SJCRH30 (cell line): ENCODE data around the gene LSM10. TPM values are rescaled to one million over a fixed set of nuclear protein-coding genes. Genes with fewer than 3 reads are reported as not detected.

Experiments used
- DNase-seq, 2 experiments: peaks; one replicate each; pipeline ENCODE4 v3.0.0-alpha.2; 2015 to 2020
- H3K27ac ChIP-seq: fragments of 250-450 bp; sonication (Bioruptor Pico); 2 replicates; pipeline ENCODE4 v1.5.1; 2020; ENCODE audit warnings: mild to moderate bottlenecking, moderate library complexity
- H3K27me3 ChIP-seq: fragments of 250-450 bp; sonication (Bioruptor Pico); 2 replicates; pipeline ENCODE4 v1.5.1; 2020; ENCODE audit warnings: mild to moderate bottlenecking, moderate library complexity
- H3K36me3 ChIP-seq: fragments of 250-450 bp; sonication (Bioruptor Pico); 2 replicates; pipeline ENCODE4 v1.5.1; 2020; ENCODE audit warnings: mild to moderate bottlenecking, moderate library complexity
- H3K4me1 ChIP-seq: fragments of 250-450 bp; sonication (Bioruptor Pico); 2 replicates; pipeline ENCODE4 v1.5.1; 2020; ENCODE audit warnings: mild to moderate bottlenecking, moderate library complexity
- H3K4me3 ChIP-seq: fragments of 250-450 bp; sonication (Bioruptor Pico); 2 replicates; pipeline ENCODE4 v1.5.1; 2020; ENCODE audit warnings: mild to moderate bottlenecking, moderate library complexity
- H3K9me3 ChIP-seq: fragments of 250-450 bp; sonication (Bioruptor Pico); replicated peaks from 2 replicates; pipeline ENCODE4 v1.5.1; 2020; ENCODE audit warnings: mild to moderate bottlenecking, moderate library complexity
- total RNA-seq: library from RNA; depleted of rRNA; stranded (reverse); fragments of >200 nt; shearing (Covaris generic); gene quantifications from 2 replicates; pipeline ENCODE4 v1.2.3, GENCODE V29; 2014; rRNA removed

The LSM10 gene
- 14.6 and 15.4 TPM in 2 replicates for total RNA-seq

- Histone ChIP-seq H3K36me3 (no peaks in the 10 kb centered on the region; the same call in 1 of the 2 replicates), H3K4me1 (no peaks in the 10 kb centered on the region)
These were observed at the start of gene LSM10 for GRCh38 chr1:36397378-36398230. Gene LSM10, minus strand, starts transcription at chr1:36397908. Its CDS starts 3,779 bp downstream, at chr1:36394129.

GRCh38 chr1:36447450-36447849 lies 49.7 kb upstream of the LSM10 start:
- Histone ChIP-seq H3K27ac (no peak overlapping the region), H3K4me3 (no peak overlapping the region), H3K4me1 (no peaks in the 10 kb centered on the region; the same call in 1 of the 2 replicates), H3K27me3 (no peaks in the 10 kb centered on the region), H3K9me3 (no peaks in the 10 kb centered on the region), H3K36me3 (no peaks in the 10 kb centered on the region)
- DNase-seq: no peak

More at GRCh38 chr1:36397378-36398230, at the start of gene LSM10:
- Histone ChIP-seq H3K27me3 (no peaks in the 10 kb centered on the region), H3K4me3 (peak within 1 kb of the TSS; percentile 89), H3K9me3 (no peaks in the 10 kb centered on the region), H3K27ac (peak within 1 kb of the TSS; percentile 50)
- DNase-seq: peak; percentile 93 to 95

- no peaks in the 10 kb centered on the region for H3K36me3 ChIP-seq
- no peak overlapping the region for H3K4me3 ChIP-seq
- H3K27ac ChIP-seq: no peak overlapping the region
- H3K9me3 ChIP-seq: no peaks in the 10 kb centered on the region
- no peaks in the 10 kb centered on the region; the same call in 1 of the 2 replicates for H3K4me1 ChIP-seq
- no peak for DNase-seq
- H3K27me3 ChIP-seq: no peaks in the 10 kb centered on the region
These were observed 49.0 kb upstream of the LSM10 start for GRCh38 chr1:36446746-36447145.

- no peaks in the 10 kb centered on the region for H3K36me3 ChIP-seq
- no peak overlapping the region for H3K27ac ChIP-seq
- DNase-seq: peak; percentile 24 to 42
- H3K4me3 ChIP-seq: no peak overlapping the region
- no peaks in the 10 kb centered on the region for H3K9me3 ChIP-seq
- H3K4me1 ChIP-seq: no peaks in the 10 kb centered on the region; the same call in 1 of the 2 replicates
- no peaks in the 10 kb centered on the region for H3K27me3 ChIP-seq
These were observed 48.6 kb upstream of the LSM10 start for GRCh38 chr1:36446271-36446670.

- Histone ChIP-seq H3K4me1 (no peaks in the 10 kb centered on the region; the same call in 1 of the 2 replicates), H3K9me3 (no peaks in the 10 kb centered on the region), H3K27me3 (no peaks in the 10 kb centered on the region), H3K27ac (no peak overlapping the region), H3K4me3 (no peak overlapping the region), H3K36me3 (peaks cover 2% of the 10 kb centered on the region; the same call in 1 of the 2 replicates)
- DNase-seq: no peak
These were observed 45.6 kb upstream of the LSM10 start for GRCh38 chr1:36443297-36443696.

GRCh38 chr1:36442337-36442736 lies 44.6 kb upstream of the LSM10 start:
- Histone ChIP-seq H3K4me1 (no peaks in the 10 kb centered on the region; the same call in 1 of the 2 replicates), H3K4me3 (no peak overlapping the region), H3K27ac (no peak overlapping the region), H3K27me3 (no peaks in the 10 kb centered on the region), H3K9me3 (no peaks in the 10 kb centered on the region), H3K36me3 (peaks cover 2% of the 10 kb centered on the region; the same call in 1 of the 2 replicates)
- DNase-seq: no peak

- Histone ChIP-seq H3K27ac (no peak overlapping the region), H3K9me3 (no peaks in the 10 kb centered on the region), H3K27me3 (no peaks in the 10 kb centered on the region), H3K4me3 (no peak overlapping the region), H3K36me3 (peaks cover 2% of the 10 kb centered on the region; the same call in 1 of the 2 replicates), H3K4me1 (no peaks in the 10 kb centered on the region; the same call in 1 of the 2 replicates)
- no peak for DNase-seq
These were observed 42.9 kb upstream of the LSM10 start for GRCh38 chr1:36440646-36441045.

GRCh38 chr1:36440044-36440443 lies 42.3 kb upstream of the LSM10 start:
- H3K9me3 ChIP-seq: no peaks in the 10 kb centered on the region

GRCh38 chr1:36438715-36439114 lies 41.0 kb upstream of the LSM10 start:
- Histone ChIP-seq H3K36me3 (peaks cover 2% of the 10 kb centered on the region; the same call in 1 of the 2 replicates), H3K27me3 (no peaks in the 10 kb centered on the region), H3K4me1 (no peaks in the 10 kb centered on the region), H3K9me3 (no peaks in the 10 kb centered on the region), H3K27ac (no peak overlapping the region), H3K4me3 (no peak overlapping the region)
- no peak for DNase-seq

More at GRCh38 chr1:36440044-36440443, 42.3 kb upstream of the LSM10 start:
- no peak for DNase-seq
- no peak overlapping the region for H3K4me3 ChIP-seq
- no peaks in the 10 kb centered on the region; the same call in 1 of the 2 replicates for H3K4me1 ChIP-seq
- H3K36me3 ChIP-seq: peaks cover 2% of the 10 kb centered on the region; the same call in 1 of the 2 replicates
- no peak overlapping the region for H3K27ac ChIP-seq
- H3K27me3 ChIP-seq: no peaks in the 10 kb centered on the region

- Histone ChIP-seq H3K9me3 (no peaks in the 10 kb centered on the region), H3K27ac (no peak overlapping the region), H3K36me3 (peaks cover 2% of the 10 kb centered on the region; the same call in 1 of the 2 replicates), H3K4me1 (no peaks in the 10 kb centered on the region), H3K4me3 (no peak overlapping the region), H3K27me3 (no peaks in the 10 kb centered on the region)
- DNase-seq: no peak
These were observed 39.1 kb upstream of the LSM10 start for GRCh38 chr1:36436821-36437220.

GRCh38 chr1:36433102-36433501 lies 35.4 kb upstream of the LSM10 start:
- no peak overlapping the region for H3K27ac ChIP-seq
- H3K9me3 ChIP-seq: no peaks in the 10 kb centered on the region
- DNase-seq: no peak
- H3K4me3 ChIP-seq: no peak overlapping the region
- H3K36me3 ChIP-seq: no peaks in the 10 kb centered on the region
- H3K27me3 ChIP-seq: no peaks in the 10 kb centered on the region
- no peaks in the 10 kb centered on the region for H3K4me1 ChIP-seq

- Histone ChIP-seq H3K27ac (no peak overlapping the region), H3K27me3 (no peaks in the 10 kb centered on the region), H3K4me3 (no peak overlapping the region), H3K4me1 (no peaks in the 10 kb centered on the region), H3K36me3 (no peaks in the 10 kb centered on the region), H3K9me3 (no peaks in the 10 kb centered on the region)
- no peak for DNase-seq
These were observed 34.9 kb upstream of the LSM10 start for GRCh38 chr1:36432616-36433015.

- H3K9me3 ChIP-seq: no peaks in the 10 kb centered on the region
- H3K27ac ChIP-seq: no peak overlapping the region
- no peaks in the 10 kb centered on the region for H3K27me3 ChIP-seq
- no peaks in the 10 kb centered on the region for H3K36me3 ChIP-seq
- H3K4me3 ChIP-seq: no peak overlapping the region
- DNase-seq: no peak
- no peaks in the 10 kb centered on the region for H3K4me1 ChIP-seq
These were observed 28.1 kb upstream of the LSM10 start for GRCh38 chr1:36425791-36426190.

GRCh38 chr1:36421649-36422048 lies 23.9 kb upstream of the LSM10 start:
- Histone ChIP-seq H3K9me3 (no peaks in the 10 kb centered on the region), H3K27me3 (no peaks in the 10 kb centered on the region), H3K4me3 (no peak overlapping the region), H3K27ac (no peak overlapping the region), H3K4me1 (no peaks in the 10 kb centered on the region), H3K36me3 (no peaks in the 10 kb centered on the region)
- no peak for DNase-seq

- Histone ChIP-seq H3K36me3 (no peaks in the 10 kb centered on the region), H3K27me3 (no peaks in the 10 kb centered on the region), H3K4me3 (no peak overlapping the region), H3K9me3 (no peaks in the 10 kb centered on the region), H3K27ac (no peak overlapping the region), H3K4me1 (no peaks in the 10 kb centered on the region)
- peak; percentile 80 to 90 for DNase-seq
These were observed 23.2 kb upstream of the LSM10 start for GRCh38 chr1:36420836-36421317.
